OCI-LY7 (cell line): ENCODE measurements around the gene SNRK. TPM values are rescaled to one million over a fixed set of nuclear protein-coding genes. Genes with fewer than 3 reads are reported as not detected.

Experiments used
- BruUV-seq: library from RNA; stranded (reverse); fragments of 400-500 nt; replicated peaks from 2 replicates; lab custom pipeline; 2021; lab: Mats Ljungman, UMichigan
- CTCF ChIA-PET: fragments of 300-600 bp; sonication (Branson Sonifier 250); formaldehyde crosslinking; loops from one replicate; lab custom pipeline; 2022; ENCODE audit warnings: antibody characterized with exemption; ENCODE audit not compliant: unreplicated experiment; lab: Charles Lee
- POLR2A ChIA-PET: fragments of 300-600 bp; sonication (Branson Sonifier 250); formaldehyde crosslinking; loops from one replicate; lab custom pipeline; 2022; ENCODE audit warnings: antibody characterized with exemption; lab: Charles Lee
- DNase-seq: peaks from one replicate; pipeline ENCODE4 v3.0.0-alpha.2; 2015; ENCODE audit warnings: low spot score
- H2AFZ ChIP-seq: fragments of 200-600 bp; sonication (generic), shearing (Covaris generic); 2 replicates; pipeline ENCODE4 v1.6.1; 2014; ENCODE audit warnings: mild to moderate bottlenecking, antibody characterized with exemption, low read length, moderate library complexity
- H3K27ac ChIP-seq: fragments of 200-600 bp; sonication (generic); 2 replicates; pipeline ENCODE4 v1.5.1; 2014; ENCODE audit warnings: mixed run types, low read depth, mild to moderate bottlenecking, moderate library complexity, low read length, inconsistent platforms; ENCODE audit not compliant: poor library complexity, severe bottlenecking
- H3K36me3 ChIP-seq: fragments of 200-600 bp; sonication (generic); 2 replicates; pipeline ENCODE4 v1.6.1; 2014; ENCODE audit warnings: mild to moderate bottlenecking, antibody characterized with exemption, low read length, moderate library complexity, mixed read lengths; ENCODE audit not compliant: insufficient read depth
- H3K4me1 ChIP-seq: fragments of 200-600 bp; sonication (generic); 2 replicates; pipeline ENCODE4 v1.5.1; 2014; ENCODE audit warnings: mild to moderate bottlenecking, low read length; ENCODE audit not compliant: insufficient read depth, poor library complexity, severe bottlenecking
- H3K4me2 ChIP-seq: fragments of 200-600 bp; sonication (generic); 2 replicates; pipeline ENCODE4 v1.6.1; 2014; ENCODE audit warnings: mild to moderate bottlenecking, low read length
- H3K4me3 ChIP-seq: fragments of 200-600 bp; sonication (generic); 2 replicates; pipeline ENCODE4 v1.5.1; 2014; ENCODE audit warnings: mild to moderate bottlenecking, low read depth, low read length; ENCODE audit not compliant: poor library complexity, severe bottlenecking
- H3K79me2 ChIP-seq: fragments of 200-600 bp; sonication (generic); 2 replicates; pipeline ENCODE4 v1.6.1; 2016; ENCODE audit warnings: low read depth, mild to moderate bottlenecking, low read length, moderate library complexity, mixed read lengths; ENCODE audit not compliant: insufficient read depth
- H3K9me2 ChIP-seq: fragments of 200-600 bp; sonication (generic); 2 replicates; pipeline ENCODE4 v1.6.1; 2016; ENCODE audit warnings: mild to moderate bottlenecking, low read length, mixed read lengths; ENCODE audit not compliant: insufficient read depth
- H3K9me3 ChIP-seq: fragments of 200-600 bp; sonication (generic); 2 replicates; pipeline ENCODE4 v1.6.1; 2014; ENCODE audit warnings: mild to moderate bottlenecking, mixed run types, low read length, mixed read lengths
- H4K20me1 ChIP-seq: fragments of 200-600 bp; sonication (generic); 2 replicates; pipeline ENCODE4 v1.6.1; 2014; ENCODE audit warnings: mild to moderate bottlenecking, antibody characterized with exemption, low read length, moderate library complexity, mixed read lengths; ENCODE audit not compliant: insufficient read depth
- CTCF ChIP-seq: fragments of 200-600 bp; sonication (generic); conservative IDR thresholded peaks from 2 replicates; pipeline ENCODE4 v1.5.1; 2014; ENCODE audit warnings: mild to moderate bottlenecking, antibody characterized with exemption, low read length, moderate library complexity, mixed read lengths
- EZH2phosphoT487 ChIP-seq: fragments of 200-600 bp; sonication (generic); IDR thresholded peaks from 2 replicates; pipeline ENCODE4 v1.6.1; 2018; ENCODE audit warnings: low read depth, borderline replicate concordance, mild to moderate bottlenecking, mixed run types, antibody characterized with exemption, low read length, moderate library complexity, mixed read lengths
- intact Hi-C: fragments of 100-400 bp; cut with micrococcal nuclease; formaldehyde crosslinking; loops from one replicate; pipeline ENCODE4 v1.10.0; 2022; ENCODE audit not compliant: unreplicated experiment
- total RNA-seq, 2 experiments: library from RNA; depleted of rRNA in 1 of 2; stranded (reverse); fragments of >200 nt in 1 of 2; shearing (Covaris generic) in 1 of 2; gene quantifications; 2 replicates each; pipeline ENCODE4 v1.2.3, GENCODE V29; 2014 to 2022

The SNRK gene
- total RNA-seq, 2 experiments from 2014 or later = 15.5 TPM

GRCh38 chr3:43340403-43340802, 54.1 kb downstream of the SNRK start:
- CTCF ChIA-PET = no interaction called here
- Histone ChIP-seq H3K4me3 (no peak overlapping the region), H3K36me3 (peaks cover 70% of the 10 kb centered on the region), H3K27ac (no peak overlapping the region), H3K9me3 (peaks cover 22% of the 10 kb centered on the region), H4K20me1 (no peaks in the 10 kb centered on the region), H2AFZ (no peak overlapping the region), H3K79me2 (no peaks in the 10 kb centered on the region), H3K4me1 (no peaks in the 10 kb centered on the region), H3K9me2 (no peaks in the 10 kb centered on the region), H3K4me2 (no peak overlapping the region)
- BruUV-seq = no TSS peak
- TF ChIP-seq CTCF = no peak
- no peak for TF ChIP-seq EZH2phosphoT487
- no peak for DNase-seq
- intact Hi-C loops = no loop called here
- POLR2A ChIA-PET = no interaction called here

GRCh38 chr3:43341788-43342187, 55.4 kb downstream of the SNRK start:
- ChIA-PET POLR2A (no interaction called here), CTCF (no interaction called here)
- Histone ChIP-seq H4K20me1 (no peaks in the 10 kb centered on the region), H3K9me3 (peaks cover 19% of the 10 kb centered on the region; the same call in 1 of the 2 replicates), H3K27ac (no peak overlapping the region), H3K4me2 (no peak overlapping the region), H3K4me1 (no peaks in the 10 kb centered on the region), H3K36me3 (peaks cover 76% of the 10 kb centered on the region), H3K79me2 (no peaks in the 10 kb centered on the region), H3K9me2 (no peaks in the 10 kb centered on the region), H2AFZ (no peak overlapping the region), H3K4me3 (no peak overlapping the region)
- TF ChIP-seq CTCF = no peak
- TF ChIP-seq EZH2phosphoT487 = no peak
- no TSS peak for BruUV-seq
- no peak for DNase-seq
- intact Hi-C loops = no loop called here

- intact Hi-C loops = no loop called here
- no peaks in the 10 kb centered on the region for H3K9me2 ChIP-seq
- H3K79me2 ChIP-seq = no peaks in the 10 kb centered on the region
- no peaks in the 10 kb centered on the region for H3K4me1 ChIP-seq
- no peak overlapping the region for H3K4me2 ChIP-seq
- POLR2A ChIA-PET = no interaction called here
- H3K27ac ChIP-seq = no peak overlapping the region
- H4K20me1 ChIP-seq = no peaks in the 10 kb centered on the region
- TF ChIP-seq EZH2phosphoT487 = no peak
- TF ChIP-seq CTCF = no peak
- no peak overlapping the region for H2AFZ ChIP-seq
- peaks cover 77% of the 10 kb centered on the region for H3K36me3 ChIP-seq
- DNase-seq = no peak
- CTCF ChIA-PET = no interaction called here
- no TSS peak for BruUV-seq
- no peak overlapping the region for H3K4me3 ChIP-seq
- H3K9me3 ChIP-seq = peaks cover 11% of the 10 kb centered on the region; the same call in 1 of the 2 replicates
Measured at GRCh38 chr3:43343185-43343584, 56.8 kb downstream of the SNRK start.
